GM21786 (cell line): ENCODE results near the gene EXOC6B.
"Not testable (repeated sequence)": the region's sequence is repeated elsewhere in the genome, so short reads cannot be mapped to it uniquely, and the experiment has no call there.

Experiments
- ATAC-seq: cut with Tn5 transposase; IDR thresholded peaks from one replicate; pipeline ENCODE4 v1.9.1; 2021; ENCODE audit not compliant: unreplicated experiment

Gene EXOC6B

GRCh38 chr2:72685638-72686213 is 140.1 kb downstream of the EXOC6B start:
- ATAC-seq: no peak

GRCh38 chr2:72682061-72682460 is 143.8 kb downstream of the EXOC6B start:
- no peak for ATAC-seq

- ATAC-seq: no peak
Measured at GRCh38 chr2:72681016-72681995, 144.5 kb downstream of the EXOC6B start.

GRCh38 chr2:72678024-72678423 is 147.8 kb downstream of the EXOC6B start:
- peak; percentile 77 for ATAC-seq

- no peak for ATAC-seq
Measured at GRCh38 chr2:72676341-72677025, 149.3 kb downstream of the EXOC6B start.

GRCh38 chr2:72674982-72675915 is 150.6 kb downstream of the EXOC6B start:
- ATAC-seq: no peak

GRCh38 chr2:72673279-72673678 is 152.6 kb downstream of the EXOC6B start:
- ATAC-seq: no peak

- no peak for ATAC-seq
Measured at GRCh38 chr2:72669121-72669520, 156.7 kb downstream of the EXOC6B start.

GRCh38 chr2:72668647-72669046 is 157.2 kb downstream of the EXOC6B start:
- ATAC-seq: no peak

GRCh38 chr2:72665448-72665847 is 160.4 kb downstream of the EXOC6B start:
- ATAC-seq: no peak

- no peak for ATAC-seq
Measured at GRCh38 chr2:72661985-72662384, 163.8 kb downstream of the EXOC6B start.

GRCh38 chr2:72649810-72650209 is 176.0 kb downstream of the EXOC6B start:
- no peak for ATAC-seq

- not testable (repeated sequence) for ATAC-seq
Measured at GRCh38 chr2:72641221-72641620, 184.6 kb downstream of the EXOC6B start.

- no peak for ATAC-seq
Measured at GRCh38 chr2:72638600-72639211, 187.1 kb downstream of the EXOC6B start.

GRCh38 chr2:72636210-72636609 is 189.6 kb downstream of the EXOC6B start:
- no peak for ATAC-seq

GRCh38 chr2:72630767-72631166 is 195.1 kb downstream of the EXOC6B start:
- ATAC-seq: no peak

- ATAC-seq: no peak
Measured at GRCh38 chr2:72629062-72629461, 196.8 kb downstream of the EXOC6B start.

- ATAC-seq: no peak
Measured at GRCh38 chr2:72627083-72627482, 198.8 kb downstream of the EXOC6B start.

GRCh38 chr2:72625366-72625765 is 200.5 kb downstream of the EXOC6B start:
- ATAC-seq: no peak

- ATAC-seq: no peak
Measured at GRCh38 chr2:72623481-72623880, 202.4 kb downstream of the EXOC6B start.
